HG03280 (cell line): ENCODE data around the gene APOL1.
"Not testable (repeated sequence)": the region's sequence is repeated elsewhere in the genome, so short reads cannot be mapped to it uniquely, and the experiment has no call there.

Source experiments
- ATAC-seq: cut with Tn5 transposase; IDR thresholded peaks from one replicate; pipeline ENCODE4 v1.9.1; 2021; ENCODE audit warnings: mild to moderate bottlenecking, moderate library complexity; ENCODE audit not compliant: unreplicated experiment

APOL1 gene, protein sequence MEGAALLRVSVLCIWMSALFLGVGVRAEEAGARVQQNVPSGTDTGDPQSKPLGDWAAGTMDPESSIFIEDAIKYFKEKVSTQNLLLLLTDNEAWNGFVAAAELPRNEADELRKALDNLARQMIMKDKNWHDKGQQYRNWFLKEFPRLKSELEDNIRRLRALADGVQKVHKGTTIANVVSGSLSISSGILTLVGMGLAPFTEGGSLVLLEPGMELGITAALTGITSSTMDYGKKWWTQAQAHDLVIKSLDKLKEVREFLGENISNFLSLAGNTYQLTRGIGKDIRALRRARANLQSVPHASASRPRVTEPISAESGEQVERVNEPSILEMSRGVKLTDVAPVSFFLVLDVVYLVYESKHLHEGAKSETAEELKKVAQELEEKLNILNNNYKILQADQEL

DNA sequence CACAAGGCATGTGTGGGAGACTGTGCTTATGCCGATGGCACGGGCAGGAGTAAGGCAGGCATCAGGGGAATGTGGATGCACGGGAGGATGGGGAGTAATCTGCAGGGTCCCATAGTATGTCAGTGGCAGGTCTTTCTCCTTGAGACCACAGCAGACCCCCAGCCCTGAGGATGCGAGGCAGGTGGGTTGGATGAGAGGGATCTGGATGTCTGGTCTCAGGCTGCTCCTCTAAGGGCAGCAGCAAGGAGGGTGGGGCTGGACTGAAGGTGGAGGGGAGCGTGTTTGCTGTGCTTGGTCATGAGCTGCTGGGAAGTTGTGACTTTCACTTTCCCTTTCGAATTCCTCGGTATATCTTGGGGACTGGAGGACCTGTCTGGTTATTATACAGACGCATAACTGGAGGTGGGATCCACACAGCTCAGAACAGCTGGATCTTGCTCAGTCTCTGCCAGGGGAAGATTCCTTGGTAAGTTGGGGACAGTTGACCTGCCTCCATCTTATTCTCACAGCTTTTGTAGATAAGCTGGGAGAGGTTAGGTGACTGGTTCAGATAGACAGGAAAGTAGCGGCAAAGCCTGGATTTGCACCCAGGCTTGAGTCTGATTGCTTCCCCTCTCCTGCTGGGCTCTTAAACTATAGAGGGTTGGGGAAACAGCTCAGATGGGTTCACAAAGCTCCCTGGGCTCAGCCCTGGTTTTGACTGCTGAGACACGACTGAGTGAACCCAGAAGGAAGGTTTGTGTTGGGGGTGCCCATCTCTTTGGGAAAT lies at the start of gene APOL1:
Gene APOL1, plus strand, starts transcription at position 380 of the 769 bp plus-strand sequence. CDS start 1,823 bp downstream, outside the sequence.
- ATAC-seq: no peak

DNA sequence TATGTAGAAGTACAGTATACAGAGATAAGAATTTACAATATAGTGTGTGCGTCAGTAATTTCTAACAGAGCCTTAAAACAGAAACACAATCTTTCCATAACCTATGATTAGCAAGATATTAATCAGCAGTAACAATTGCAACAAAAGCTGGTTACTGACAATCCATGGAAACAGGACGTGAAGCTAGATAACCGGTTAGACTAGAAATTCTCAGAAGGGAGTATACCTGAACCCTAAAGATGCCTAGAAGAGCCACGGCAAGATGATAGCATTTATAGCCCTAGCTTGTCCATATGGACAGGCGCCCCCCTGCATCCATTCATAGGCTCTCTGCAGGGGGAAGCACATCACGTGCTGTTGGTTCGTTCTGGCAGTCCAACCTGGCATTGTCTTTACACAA lies 49.5 kb upstream of the APOL1 start:
- ATAC-seq: not testable (repeated sequence)

DNA sequence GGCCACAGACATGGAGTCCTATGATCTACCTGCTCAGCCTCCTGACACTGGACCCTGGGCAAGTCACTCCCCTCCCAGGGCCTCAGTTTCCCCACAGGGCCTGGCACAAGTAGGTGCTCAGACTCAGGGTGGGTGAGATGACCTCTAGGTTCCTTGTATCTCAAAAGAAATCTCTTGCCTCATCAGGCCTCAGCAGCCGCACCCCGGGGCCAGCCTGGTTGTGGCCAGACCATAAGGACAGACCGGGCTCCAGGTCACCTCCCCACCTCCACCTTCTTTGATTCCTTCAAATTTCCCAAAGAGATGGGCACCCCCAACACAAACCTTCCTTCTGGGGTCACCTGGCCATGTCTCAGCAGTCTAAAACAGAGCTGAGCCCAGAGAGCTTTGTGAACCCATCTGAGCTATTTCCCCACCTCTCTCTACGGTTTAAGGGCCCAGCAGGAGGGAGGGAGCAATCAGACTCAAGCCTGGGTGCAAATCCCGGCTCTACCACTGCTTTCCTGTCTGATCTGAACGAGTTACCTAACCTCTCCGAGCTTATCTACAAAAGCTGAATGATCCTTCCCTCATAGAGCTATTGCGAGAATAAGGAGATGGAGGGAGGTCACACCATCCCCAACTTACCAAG lies 48.8 kb upstream of the APOL1 start:
- ATAC-seq: no peak

DNA sequence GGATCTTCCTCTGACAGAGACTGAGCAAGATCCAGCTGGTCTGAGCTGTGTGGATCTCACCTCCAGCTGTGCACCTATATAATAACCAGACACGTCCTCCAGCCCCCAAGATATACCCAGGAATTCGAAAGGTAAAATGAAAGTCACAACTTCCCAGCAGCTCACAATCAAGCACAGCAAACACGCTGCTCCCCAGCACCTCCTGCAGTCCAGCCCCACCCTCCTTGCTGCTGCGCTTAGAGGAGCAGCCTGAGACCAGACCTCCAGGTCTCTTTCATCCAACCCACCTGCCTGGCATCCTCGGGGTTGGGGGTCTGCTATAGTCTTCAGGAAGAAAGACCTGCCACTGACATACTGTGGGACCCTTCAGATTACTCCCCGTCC lies 48.3 kb upstream of the APOL1 start:
- ATAC-seq: no peak

DNA sequence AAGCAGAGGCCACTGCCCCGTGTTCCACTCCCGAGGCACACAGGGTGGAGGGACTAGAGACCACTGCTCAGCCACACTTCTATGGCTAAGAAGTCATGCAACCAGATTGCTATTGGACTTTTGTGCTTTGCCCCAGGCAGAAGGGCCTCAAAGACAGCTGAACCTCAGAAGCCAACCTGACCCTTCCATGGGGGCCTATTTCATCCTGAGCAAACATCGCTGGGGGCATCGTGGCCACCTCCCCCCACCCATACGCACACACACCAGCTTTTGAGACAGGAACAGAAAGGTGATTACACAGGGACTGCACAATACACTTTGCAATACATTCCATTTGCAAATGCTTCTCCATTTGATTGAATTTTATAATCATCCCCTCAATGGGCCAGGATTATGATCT lies 47.4 kb upstream of the APOL1 start:
- ATAC-seq: not testable (repeated sequence)

DNA sequence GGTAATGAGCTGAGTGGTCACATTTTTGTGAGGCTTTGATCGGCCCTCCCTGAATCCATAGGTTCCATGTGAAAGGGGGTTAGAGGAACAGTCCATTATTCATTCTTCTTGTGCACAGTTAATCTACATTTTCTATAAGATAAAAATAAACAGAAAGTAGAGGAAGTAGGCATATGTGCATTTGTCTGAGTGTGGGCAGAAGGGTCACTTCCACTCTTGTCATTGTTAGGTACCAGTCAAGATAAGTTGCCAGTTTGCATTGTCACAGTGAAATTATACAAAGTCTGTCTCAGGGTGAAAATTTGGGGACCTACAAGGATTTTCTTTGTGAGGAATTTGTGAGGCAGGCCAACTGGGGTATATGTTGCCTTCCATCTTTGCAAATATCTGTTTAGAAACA lies 46.7 kb upstream of the APOL1 start:
- ATAC-seq: no peak

DNA sequence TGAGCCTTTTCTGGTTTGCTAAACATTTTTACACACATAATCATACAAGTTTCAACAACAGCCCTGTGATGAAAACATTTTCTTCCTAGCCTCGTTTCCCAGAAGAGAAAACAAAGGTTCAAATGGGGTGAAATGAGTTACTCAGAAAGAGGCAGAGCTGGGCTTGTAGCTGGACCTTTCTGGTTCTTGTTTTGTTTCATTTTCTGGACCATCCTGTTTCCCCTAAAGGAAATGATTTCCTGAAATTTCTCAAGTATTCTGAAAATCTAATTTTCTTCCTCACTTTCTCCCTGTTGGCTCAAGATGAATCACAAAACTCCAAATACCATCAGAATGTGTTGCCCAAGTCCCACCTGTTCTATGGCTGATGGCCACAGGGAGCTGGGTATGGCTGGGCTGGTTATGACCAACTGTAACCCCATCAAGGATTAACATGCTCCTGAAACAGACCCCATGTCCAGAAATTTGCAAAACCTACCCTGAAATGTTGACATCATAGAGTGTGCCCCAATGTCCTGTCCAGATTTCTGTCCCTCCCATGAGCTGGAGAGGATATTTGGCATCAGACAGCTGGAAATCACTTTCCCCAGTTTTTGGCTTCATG lies 44.7 kb upstream of the APOL1 start:
- ATAC-seq: no peak

DNA sequence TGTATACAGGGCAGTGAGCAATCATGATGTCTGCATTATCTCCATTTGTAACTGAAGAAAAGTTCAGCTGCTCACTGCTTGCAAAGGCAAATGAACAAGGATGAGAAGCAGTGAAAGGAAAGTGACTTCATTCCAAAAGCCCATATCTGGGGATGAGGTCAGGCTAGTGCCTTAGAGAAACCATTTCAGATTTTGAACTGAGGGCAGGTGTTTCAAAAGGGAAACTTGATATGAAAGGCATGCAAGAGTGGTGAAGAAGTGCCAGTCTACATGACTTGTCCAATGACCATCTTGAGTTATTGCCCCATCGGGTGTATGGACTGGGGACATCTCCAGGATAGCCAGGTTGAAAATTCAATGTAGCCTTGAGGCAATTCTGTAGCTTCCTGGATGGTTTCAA lies 44.0 kb upstream of the APOL1 start:
- no peak for ATAC-seq

DNA sequence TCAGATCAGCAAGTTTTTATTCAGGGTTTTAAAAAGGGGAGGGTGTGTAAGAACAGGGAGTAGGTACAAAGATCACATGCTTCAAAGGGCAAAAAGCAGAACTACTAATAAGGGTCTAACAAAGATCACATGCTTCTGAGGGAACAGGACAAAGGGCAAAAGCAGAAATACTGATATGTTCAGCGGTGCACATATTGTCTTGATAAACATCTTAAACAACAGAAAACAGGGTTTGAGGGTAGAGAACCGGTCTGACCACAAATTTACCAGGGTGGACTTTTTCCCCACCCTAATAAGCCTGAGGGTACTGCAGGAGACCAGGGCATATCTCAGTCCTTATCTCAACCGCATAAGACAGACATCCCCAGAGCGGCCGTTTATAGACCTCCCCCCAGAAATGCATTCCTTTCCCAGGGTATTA lies 43.4 kb upstream of the APOL1 start:
- ATAC-seq: not testable (repeated sequence)

DNA sequence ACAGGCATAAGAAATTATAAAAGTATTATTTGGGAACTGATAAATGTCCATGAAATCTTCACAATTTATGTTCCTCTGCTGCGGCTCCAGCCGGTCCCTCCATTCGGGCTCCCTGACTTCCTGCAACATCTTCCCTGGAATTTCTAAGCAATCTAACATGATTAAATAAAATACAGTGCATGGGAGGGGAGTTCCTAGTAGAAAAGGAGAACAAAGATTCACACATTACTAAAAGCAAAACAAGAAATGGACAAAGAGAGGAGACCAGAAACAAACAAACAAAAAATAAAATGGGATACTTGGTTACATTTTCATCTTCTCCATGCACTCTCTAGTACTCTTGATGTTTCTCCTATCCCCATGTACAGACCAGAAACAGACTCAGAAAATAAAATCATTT lies 42.7 kb upstream of the APOL1 start:
- ATAC-seq: no peak

DNA sequence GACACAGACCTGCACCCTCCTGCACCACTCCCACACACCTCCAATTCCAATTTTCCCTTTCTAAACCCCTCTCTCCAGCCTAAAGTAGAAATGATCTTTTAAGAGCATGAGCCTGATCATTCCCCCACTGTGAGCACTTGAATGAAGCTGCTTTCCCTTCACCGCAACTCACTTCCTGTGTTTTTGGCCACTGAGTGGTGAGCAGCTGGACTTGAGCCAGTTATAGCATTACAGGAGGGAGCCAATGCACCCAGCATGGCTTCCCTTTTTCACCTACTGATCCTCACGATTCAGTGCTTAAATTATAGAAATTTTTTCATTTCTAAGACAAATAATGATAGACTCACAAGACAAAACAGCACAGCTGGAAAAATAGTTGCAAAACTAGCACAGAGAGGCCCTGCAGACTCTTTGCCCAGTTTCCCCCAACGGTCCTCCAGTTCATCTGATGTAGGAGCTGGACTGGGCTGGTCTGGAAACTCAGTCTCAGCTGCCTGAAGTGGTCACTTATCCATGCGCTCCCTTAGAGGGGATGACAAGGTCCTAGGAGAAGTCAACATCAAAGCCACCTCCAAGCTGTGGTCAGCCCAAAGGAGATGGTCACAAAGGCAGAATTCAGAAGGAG lies 41.6 kb upstream of the APOL1 start:
- no peak for ATAC-seq

DNA sequence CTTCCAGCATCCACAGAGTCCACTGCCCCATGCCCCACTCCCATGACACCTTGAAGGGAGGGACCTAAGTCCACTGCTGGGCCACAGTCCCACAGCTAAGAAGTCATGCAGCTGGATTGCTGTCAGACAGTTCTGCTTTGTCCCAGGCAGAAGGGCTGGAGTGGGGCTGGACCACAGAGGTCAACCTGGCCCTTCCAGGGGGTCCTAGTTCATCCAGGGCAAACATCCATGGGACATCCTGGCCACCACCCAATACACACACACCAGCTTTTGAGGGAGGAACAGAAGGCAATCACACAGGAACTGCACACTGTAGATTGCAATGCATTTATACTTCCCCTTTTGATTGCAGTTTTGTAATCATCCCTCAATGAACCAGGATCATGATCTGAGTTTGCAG lies 40.0 kb upstream of the APOL1 start:
- no peak for ATAC-seq

DNA sequence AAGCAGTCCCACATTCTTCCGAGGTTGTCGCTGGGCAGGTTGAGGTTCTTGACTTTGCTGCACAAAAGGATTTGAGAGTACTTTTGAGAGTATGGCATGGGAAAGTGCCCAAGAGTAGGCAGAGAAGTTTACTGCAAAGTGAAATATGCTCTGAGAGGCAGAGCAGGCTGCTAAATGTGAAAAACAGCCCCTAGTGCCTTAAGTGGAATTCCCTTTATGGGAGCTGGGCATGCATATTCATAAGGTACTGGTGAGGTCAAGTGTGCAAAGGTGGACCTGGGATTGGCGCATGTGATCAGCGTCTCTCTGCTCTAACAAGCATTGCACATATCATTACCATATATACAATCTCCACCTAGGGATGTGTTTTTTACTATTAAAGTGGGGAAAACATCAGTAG lies 39.3 kb upstream of the APOL1 start:
- no peak for ATAC-seq

DNA sequence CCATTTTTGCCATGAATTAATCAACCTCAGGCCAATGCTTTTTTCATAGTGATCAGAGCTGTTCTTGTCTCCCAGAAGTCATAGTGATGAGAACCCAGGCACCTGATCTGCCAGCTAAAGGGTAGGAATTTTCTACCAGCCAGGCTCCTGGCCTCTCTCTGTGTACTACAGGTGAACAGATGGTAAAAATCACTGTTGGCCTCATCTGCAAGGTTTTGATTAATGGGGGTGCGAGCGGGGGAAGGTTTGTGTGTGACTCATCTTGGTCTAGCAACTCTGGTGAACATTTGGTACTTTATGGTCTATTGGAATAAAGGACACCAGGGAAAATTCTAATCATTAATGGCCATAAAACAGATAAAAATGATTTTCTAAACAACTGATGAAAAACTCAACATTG lies 37.0 kb upstream of the APOL1 start:
- no peak for ATAC-seq

DNA sequence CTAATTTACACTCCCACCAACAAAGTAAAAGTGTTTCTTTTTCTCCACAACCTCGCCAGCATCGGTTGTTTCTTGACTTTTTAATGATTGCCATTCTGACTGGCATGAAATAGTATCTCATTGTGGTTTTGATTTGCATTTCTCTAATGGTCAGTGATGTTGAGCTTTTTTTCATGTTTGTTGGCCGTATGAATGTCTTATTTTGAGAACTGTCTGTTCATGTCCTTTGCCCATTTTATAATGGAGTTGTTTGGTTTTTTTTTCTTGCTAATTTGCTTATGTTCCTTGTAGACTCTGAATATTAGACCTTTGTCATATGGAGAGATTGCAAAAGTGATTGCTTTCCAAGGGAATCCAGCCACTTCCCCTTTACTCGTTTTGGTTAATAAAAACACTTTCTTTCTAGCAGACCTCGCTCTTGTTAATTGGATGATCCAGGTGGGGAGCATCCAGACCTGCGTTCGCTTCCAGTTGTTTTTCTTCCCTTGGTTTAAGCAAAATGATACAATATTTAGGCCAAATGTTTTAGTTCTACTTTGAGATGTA lies 34.2 kb upstream of the APOL1 start:
- no peak for ATAC-seq

DNA sequence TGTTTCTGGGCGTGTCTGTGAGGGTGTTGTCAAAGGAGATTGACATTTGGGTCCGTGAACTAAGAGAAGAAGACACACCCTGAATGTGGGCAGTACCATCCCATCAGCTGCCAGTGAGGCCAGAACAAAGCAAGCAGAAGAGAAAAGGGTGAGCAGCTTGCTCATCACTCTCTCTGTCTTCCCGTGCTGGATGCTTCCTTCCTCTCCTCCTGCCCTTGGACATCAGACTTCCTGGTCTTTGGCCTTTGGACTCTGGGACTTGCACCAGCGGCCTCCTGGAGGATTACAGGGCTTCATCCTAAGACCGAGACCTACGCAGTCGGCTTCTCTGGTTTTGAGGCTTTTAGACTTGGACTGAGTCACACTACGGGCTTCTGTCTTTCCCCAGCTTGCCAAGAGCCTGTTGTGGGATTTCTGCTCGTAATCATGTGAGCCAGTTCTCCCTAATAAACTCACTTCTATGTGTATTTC lies 32.4 kb upstream of the APOL1 start:
- no peak for ATAC-seq

DNA sequence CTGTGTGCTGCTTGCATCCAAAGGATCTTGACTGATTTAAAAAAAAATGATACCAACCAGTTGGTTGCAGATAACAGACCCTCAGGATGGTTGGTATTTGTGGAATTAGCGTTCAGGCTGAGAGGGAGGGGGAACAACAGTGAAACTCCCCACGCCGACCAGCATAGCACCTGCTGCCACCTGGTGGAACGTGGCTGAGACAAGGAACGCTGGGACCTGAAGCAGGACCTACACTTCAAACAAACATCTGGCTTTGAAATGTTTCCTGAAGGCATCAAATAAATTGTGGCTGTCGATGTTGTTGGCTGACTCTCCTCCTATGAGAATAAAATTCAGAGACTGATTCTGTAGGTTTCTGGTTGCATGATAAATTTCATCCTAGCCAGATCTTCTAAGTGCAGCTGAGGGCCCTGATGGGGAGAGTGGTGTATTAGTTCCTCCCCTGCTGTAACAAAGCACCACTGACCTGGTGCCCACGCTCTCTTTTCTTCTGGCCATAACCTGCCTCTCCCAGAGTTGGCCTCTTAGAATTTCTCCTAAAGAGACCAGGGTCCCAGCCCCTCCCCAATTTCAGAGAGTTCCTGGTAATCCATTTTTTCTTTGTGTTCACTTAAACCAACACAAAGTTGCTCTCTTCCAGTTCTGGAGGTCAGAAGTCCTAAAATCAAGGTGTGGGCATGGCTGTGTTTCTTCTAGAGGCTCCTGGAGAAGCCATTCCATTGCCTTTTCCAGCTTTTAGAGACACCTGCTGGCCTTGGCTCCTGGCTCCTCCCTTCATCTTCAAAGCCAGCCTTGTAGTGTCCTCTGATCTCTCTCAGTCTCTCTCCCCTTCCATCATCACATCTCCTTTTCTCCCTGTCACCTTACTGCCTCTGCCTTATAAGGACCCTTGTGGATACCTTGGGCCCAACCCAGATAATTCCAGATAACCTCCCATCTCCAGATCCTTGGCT lies 30.9 kb upstream of the APOL1 start:
- ATAC-seq: no peak

DNA sequence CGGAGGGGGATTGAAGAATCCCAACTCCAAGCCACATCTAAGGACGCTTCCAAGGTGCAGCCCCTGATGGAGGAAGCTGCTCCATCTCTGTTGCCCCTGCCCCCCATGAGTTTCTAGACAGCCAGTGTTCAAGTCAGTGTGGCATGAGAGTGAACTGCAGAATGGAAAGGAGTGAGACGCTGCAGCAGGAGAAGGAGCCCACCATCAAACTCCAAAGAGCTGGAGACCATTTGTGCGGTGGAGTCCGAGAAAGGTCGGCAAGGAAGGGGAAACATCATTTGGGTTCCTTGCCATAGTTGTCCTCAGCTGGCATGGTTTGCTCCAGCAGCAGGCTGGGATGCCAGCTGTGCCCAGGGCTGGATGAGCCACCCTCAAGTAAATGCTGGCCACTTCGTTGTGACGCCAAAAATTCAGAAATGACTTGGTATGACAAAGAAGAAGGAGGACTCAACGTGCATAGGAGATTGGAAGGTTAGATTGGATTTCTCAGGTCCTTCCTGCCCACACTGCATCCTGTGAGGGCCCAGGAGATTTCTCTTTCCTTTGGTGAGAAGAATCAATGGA lies 30.0 kb upstream of the APOL1 start:
- ATAC-seq: no peak

DNA sequence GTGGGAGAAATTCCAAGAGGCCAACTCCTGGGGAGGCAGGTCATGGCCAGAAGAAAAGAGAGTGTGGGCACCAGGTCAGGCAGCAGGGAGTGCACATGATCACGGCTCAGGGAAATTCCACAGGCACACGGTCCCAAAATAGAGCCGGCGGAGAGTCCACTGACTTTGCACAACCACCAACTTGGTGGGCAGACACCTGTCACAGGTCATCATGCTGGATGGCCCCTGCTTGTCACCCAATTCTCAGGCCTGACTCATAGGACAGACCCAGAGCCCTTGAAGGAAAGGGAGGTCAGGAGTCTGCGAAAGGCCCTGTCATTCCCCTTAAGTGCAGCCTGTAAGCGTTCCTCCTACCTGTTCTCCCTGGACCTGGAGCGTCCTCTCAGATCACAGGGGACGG lies 29.4 kb upstream of the APOL1 start:
- ATAC-seq: no peak
